H1 (cell line): ENCODE results near the gene SCN3A. TPM values are rescaled to one million over a fixed set of nuclear protein-coding genes. Genes with fewer than 3 reads are reported as not detected.

ENCODE experiments used
- CTCF ChIA-PET: fragments of 300-600 bp; sonication (Branson Sonifier 250); formaldehyde crosslinking; loops from one replicate; lab custom pipeline; 2021; ENCODE audit not compliant: partially characterized antibody; lab: Charles Lee
- POLR2A ChIA-PET: fragments of 300-600 bp; sonication (Branson Sonifier 250); formaldehyde crosslinking; loops from one replicate; lab custom pipeline; 2021; ENCODE audit warnings: inconsistent platforms; ENCODE audit not compliant: partially characterized antibody; lab: Charles Lee
- DNase-seq, 2 experiments: peaks; one replicate each; pipeline versions ENCODE4 v3.0.0 to v3.0.0-alpha.2; 2010 to 2022; ENCODE audit warnings: low spot score in 2 of 2, low read depth in 1 of 2, mixed read lengths in 1 of 2
- FAIRE-seq: peaks from 2 replicates; lab custom pipeline; 2011; peaks lifted over from hg19 to GRCh38; lab: Jason Lieb, UNC
- H2AFZ ChIP-seq: 2 replicates; pipeline ENCODE4 v1.8.1; 2012; ENCODE audit warnings: low read length, inconsistent platforms
- H2AK5ac ChIP-seq: 2 replicates; pipeline ENCODE4 v1.6.1; 2013; ENCODE audit warnings: low read depth, low read length
- H2BK120ac ChIP-seq: replicated peaks from 2 replicates; pipeline ENCODE3; 2013; ENCODE audit warnings: low read depth, low read length, inconsistent platforms
- H2BK12ac ChIP-seq: 2 replicates; pipeline ENCODE4 v1.6.1; 2013; ENCODE audit warnings: low read depth, low read length
- H2BK15ac ChIP-seq: 2 replicates; pipeline ENCODE4 v1.6.1; 2013; ENCODE audit warnings: low read length
- H2BK20ac ChIP-seq: 2 replicates; pipeline ENCODE4 v1.6.1; 2013; ENCODE audit warnings: low read length
- H2BK5ac ChIP-seq: 2 replicates; pipeline ENCODE4 v1.6.1; 2013; ENCODE audit warnings: low read depth, low read length
- H3K14ac ChIP-seq: 2 replicates; pipeline ENCODE4 v1.6.1; 2013; ENCODE audit warnings: inconsistent platforms; ENCODE audit not compliant: insufficient read length
- H3K18ac ChIP-seq: 2 replicates; pipeline ENCODE4 v1.6.1; 2013; ENCODE audit warnings: low read length; ENCODE audit errors: extremely low read depth
- H3K23ac ChIP-seq: 2 replicates; pipeline ENCODE4 v1.6.1; 2013; ENCODE audit warnings: inconsistent platforms; ENCODE audit not compliant: insufficient read length
- H3K23me2 ChIP-seq: 2 replicates; pipeline ENCODE4 v1.6.1; 2013; ENCODE audit warnings: low read depth, low read length
- H3K27ac ChIP-seq: 2 replicates; pipeline ENCODE4 v1.6.1; 2011; ENCODE audit warnings: low read depth, low read length, inconsistent platforms
- H3K27me3 ChIP-seq, 4 experiments: replicated peaks in 1 of 4; 1 replicate in 1 of 4; 2 replicates in 3 of 4; pipeline versions ENCODE4 v1.6.1 to v1.8.1; 2011 to 2013; ENCODE audit warnings: low read length in 3 of 4, mild to moderate bottlenecking in 3 of 4, inconsistent platforms in 2 of 4, mixed read lengths in 2 of 4, moderate library complexity in 1 of 4; ENCODE audit not compliant: control insufficient read depth in 3 of 4, insufficient read depth in 3 of 4; ENCODE audit errors: extremely low read depth in 1 of 4
- H3K36me3 ChIP-seq, 4 experiments: 2 replicates each; pipeline versions ENCODE4 v1.6.1 to v1.8.1; 2011 to 2013; ENCODE audit warnings: mild to moderate bottlenecking in 4 of 4, low read length in 3 of 4, moderate library complexity in 2 of 4, control low read depth in 1 of 4, inconsistent platforms in 1 of 4; ENCODE audit not compliant: insufficient read depth in 4 of 4, control insufficient read depth in 2 of 4
- H3K4ac ChIP-seq: replicated peaks from 2 replicates; pipeline ENCODE3; 2013; ENCODE audit warnings: low read length, low read depth, mixed read lengths, inconsistent platforms; ENCODE audit not compliant: insufficient read length
- H3K4me1 ChIP-seq, 4 experiments: replicated peaks in 1 of 4; 1 replicate in 1 of 4; 2 replicates in 3 of 4; pipeline versions ENCODE4 v1.6.1 to v1.8.1; 2011 to 2013; ENCODE audit warnings: low read length in 3 of 4, inconsistent platforms in 2 of 4, mixed read lengths in 1 of 4; ENCODE audit not compliant: insufficient read depth in 4 of 4, control insufficient read depth in 3 of 4
- H3K4me2 ChIP-seq, 2 experiments: 2 replicates each; pipeline versions ENCODE4 v1.6.1 to v1.8.1; 2011 to 2013; ENCODE audit warnings: low read depth in 2 of 2, low read length in 2 of 2, control low read depth in 1 of 2, inconsistent platforms in 1 of 2, mild to moderate bottlenecking in 1 of 2; ENCODE audit not compliant: insufficient read depth in 1 of 2
- H3K4me3 ChIP-seq, 4 experiments: fragments of 200-600, 300-600 bp in 1 of 4; sonication (generic), shearing (Covaris generic), sonication (Bioruptor Twin) in 1 of 4; 2 replicates each; pipeline versions ENCODE4 v1.5.1 to v1.8.1; 2011 to 2016; ENCODE audit warnings: low read length in 4 of 4, low read depth in 3 of 4, control low read depth in 2 of 4, inconsistent platforms in 2 of 4, mild to moderate bottlenecking in 2 of 4, mixed read lengths in 1 of 4, moderate library complexity in 1 of 4; ENCODE audit not compliant: insufficient read depth in 2 of 4; ENCODE audit errors: extremely low read depth in 1 of 4
- H3K56ac ChIP-seq: replicated peaks from 2 replicates; pipeline ENCODE3; 2013; ENCODE audit warnings: low read depth, mild to moderate bottlenecking, mixed read lengths, low read length, inconsistent platforms; ENCODE audit not compliant: insufficient read length
- H3K79me1 ChIP-seq: 2 replicates; pipeline ENCODE4 v1.6.1; 2013; ENCODE audit warnings: low read depth, low read length, control low read depth
- H3K79me2 ChIP-seq, 2 experiments: 2 replicates each; pipeline versions ENCODE4 v1.6.1 to v1.8.1; 2012 to 2013; ENCODE audit warnings: low read length in 2 of 2, mild to moderate bottlenecking in 2 of 2, inconsistent platforms in 1 of 2; ENCODE audit not compliant: insufficient read depth in 2 of 2, control insufficient read depth in 1 of 2
- H3K9ac ChIP-seq, 4 experiments: replicated peaks in 1 of 4; 1 replicate in 1 of 4; 2 replicates in 3 of 4; pipeline versions ENCODE4 v1.6.1 to v1.8.1; 2011 to 2013; ENCODE audit warnings: low read depth in 3 of 4, low read length in 3 of 4, control low read depth in 2 of 4, mild to moderate bottlenecking in 2 of 4, moderate library complexity in 2 of 4, inconsistent platforms in 1 of 4; ENCODE audit errors: extremely low read depth in 1 of 4
- H3K9me3 ChIP-seq, 2 experiments: 2 replicates each; pipeline versions ENCODE4 v1.6.1 to v1.8.1; 2012 to 2013; ENCODE audit warnings: mild to moderate bottlenecking in 2 of 2, moderate library complexity in 2 of 2, control low read depth in 1 of 2, inconsistent platforms in 1 of 2, low read depth in 1 of 2, low read length in 1 of 2, mixed read lengths in 1 of 2; ENCODE audit not compliant: insufficient read depth in 2 of 2
- H4K20me1 ChIP-seq, 2 experiments: replicated peaks in 1 of 2; 2 replicates each; pipeline versions ENCODE3 to v1.8.1; 2011 to 2013; ENCODE audit warnings: inconsistent platforms in 2 of 2, low read length in 2 of 2, mild to moderate bottlenecking in 1 of 2; ENCODE audit not compliant: insufficient read depth in 2 of 2, control insufficient read depth in 1 of 2
- H4K5ac ChIP-seq: 2 replicates; pipeline ENCODE4 v1.6.1; 2013; ENCODE audit warnings: low read length, low read depth, mixed read lengths, inconsistent platforms; ENCODE audit not compliant: insufficient read length
- H4K8ac ChIP-seq: 2 replicates; pipeline ENCODE4 v1.8.0; 2013; ENCODE audit warnings: mild to moderate bottlenecking, moderate library complexity, low read length, inconsistent platforms; ENCODE audit not compliant: insufficient read depth; ENCODE audit errors: extremely low read depth
- H4K91ac ChIP-seq: replicated peaks from 2 replicates; pipeline ENCODE3; 2013; ENCODE audit warnings: low read length, mixed read lengths, inconsistent platforms; ENCODE audit not compliant: insufficient read length
- ASH2L ChIP-seq: fragments of 200-600, 300-600 bp; sonication (generic); IDR thresholded peaks from one replicate; pipeline ENCODE4 v1.7.1; 2017; ENCODE audit warnings: low read length
- BACH1 ChIP-seq: IDR thresholded peaks from 2 replicates; pipeline ENCODE4 v1.6.1; 2012; ENCODE audit warnings: low read length, improper control_type of control experiment
- EGR1 ChIP-seq: IDR thresholded peaks from 2 replicates; pipeline ENCODE4 v1.6.1; 2011; ENCODE audit warnings: low read depth, low read length, borderline replicate concordance
- EP300 ChIP-seq, 2 experiments: IDR thresholded peaks; 1 replicate in 1 of 2; 2 replicates in 1 of 2; pipeline ENCODE4 v1.6.1; 2011 to 2012; ENCODE audit warnings: low read depth in 2 of 2, low read length in 2 of 2, mild to moderate bottlenecking in 2 of 2, borderline replicate concordance in 1 of 2, inconsistent platforms in 1 of 2, moderate library complexity in 1 of 2
- FOSL1 ChIP-seq: IDR thresholded peaks from 2 replicates; pipeline ENCODE4 v1.6.1; 2011; ENCODE audit warnings: mild to moderate bottlenecking, low read depth, low read length, moderate library complexity; ENCODE audit not compliant: insufficient read depth
- NANOG ChIP-seq: IDR thresholded peaks from 2 replicates; pipeline ENCODE4 v1.6.1; 2011; ENCODE audit warnings: low read length, low read depth, mild to moderate bottlenecking, inconsistent platforms; ENCODE audit not compliant: insufficient read depth, poor library complexity, severe bottlenecking
- RNF2 ChIP-seq: fragments of 200-900, 300-1000 bp; sonication (generic); IDR thresholded peaks from 2 replicates; pipeline ENCODE4 v1.7.1; 2016; ENCODE audit warnings: borderline replicate concordance, low read depth, mild to moderate bottlenecking, antibody characterized with exemption, low read length; ENCODE audit not compliant: poor library complexity, severe bottlenecking; ENCODE audit errors: missing control alignments
- SP2 ChIP-seq: IDR thresholded peaks from 2 replicates; pipeline ENCODE4 v1.6.1; 2012; ENCODE audit warnings: mild to moderate bottlenecking, low read length, inconsistent platforms
- TAF1 ChIP-seq: IDR thresholded peaks from 2 replicates; pipeline ENCODE4 v1.6.1; 2011; ENCODE audit warnings: mild to moderate bottlenecking, low read depth, low read length
- TAF7 ChIP-seq: optimal IDR thresholded peaks from 2 replicates; pipeline ENCODE3; 2011; ENCODE audit warnings: low read depth, mild to moderate bottlenecking, inconsistent platforms, low read length, moderate library complexity, borderline replicate concordance
- WGBS, 2 experiments: shearing (Covaris generic) in 1 of 2; methylation state at CpG; one replicate each; pipeline versions ENCODE4 v1.1.6 to v1.1.7; 2013 to 2015; ENCODE audit warnings: low lambda C conversion rate in 2 of 2, mixed read lengths in 2 of 2, inconsistent platforms in 1 of 2, low coverage in 1 of 2, missing lambda C conversion rate in 1 of 2; ENCODE audit not compliant: insufficient replicate concordance in 2 of 2, insufficient coverage in 1 of 2, insufficient read length in 1 of 2; ENCODE audit errors: extremely low coverage in 1 of 2, missing lambda C conversion rate in 1 of 2; 5-methylcytosine and 5-hydroxymethylcytosine counted together
- polyA plus RNA-seq, 7 experiments: library from polyadenylated mRNA; depleted of rRNA in 3 of 7; stranded (reverse) in 5 of 7; unstranded in 2 of 7; fragments of >200 nt in 5 of 7; fragments of 200-250 nt in 2 of 7; gene quantifications; 1 replicate in 5 of 7; 2 replicates in 1 of 7; 4 replicates in 1 of 7; pipeline versions ENCODE4 v1.2.1 to v1.2.3, GENCODE V29; 2011 to 2013; ENCODE audit warnings: missing spikeins in 2 of 7, mixed read lengths in 2 of 7
- total RNA-seq: library from RNA; stranded (reverse); fragmentation: NEBNext Ultra II Directional; extraction: Animal tissue kit (Norgen Biotek cat#: 25700); gene quantifications from 2 replicates; pipeline ENCODE4 v1.2.1, GENCODE V29; 2021
- TF ChIP-seq, protein P1 (sequence below): IDR thresholded peaks from 2 replicates; pipeline ENCODE4 v1.6.1; 2011; ENCODE audit warnings: low read length, improper control_type of control experiment

The SCN3A gene
- total and polyA plus RNA-seq, 2 of the 8 experiments (the other 6 are each of a cell fraction or from before 2014, with no cell fraction given): 0.02 TPM; not detected in 1

DNA sequence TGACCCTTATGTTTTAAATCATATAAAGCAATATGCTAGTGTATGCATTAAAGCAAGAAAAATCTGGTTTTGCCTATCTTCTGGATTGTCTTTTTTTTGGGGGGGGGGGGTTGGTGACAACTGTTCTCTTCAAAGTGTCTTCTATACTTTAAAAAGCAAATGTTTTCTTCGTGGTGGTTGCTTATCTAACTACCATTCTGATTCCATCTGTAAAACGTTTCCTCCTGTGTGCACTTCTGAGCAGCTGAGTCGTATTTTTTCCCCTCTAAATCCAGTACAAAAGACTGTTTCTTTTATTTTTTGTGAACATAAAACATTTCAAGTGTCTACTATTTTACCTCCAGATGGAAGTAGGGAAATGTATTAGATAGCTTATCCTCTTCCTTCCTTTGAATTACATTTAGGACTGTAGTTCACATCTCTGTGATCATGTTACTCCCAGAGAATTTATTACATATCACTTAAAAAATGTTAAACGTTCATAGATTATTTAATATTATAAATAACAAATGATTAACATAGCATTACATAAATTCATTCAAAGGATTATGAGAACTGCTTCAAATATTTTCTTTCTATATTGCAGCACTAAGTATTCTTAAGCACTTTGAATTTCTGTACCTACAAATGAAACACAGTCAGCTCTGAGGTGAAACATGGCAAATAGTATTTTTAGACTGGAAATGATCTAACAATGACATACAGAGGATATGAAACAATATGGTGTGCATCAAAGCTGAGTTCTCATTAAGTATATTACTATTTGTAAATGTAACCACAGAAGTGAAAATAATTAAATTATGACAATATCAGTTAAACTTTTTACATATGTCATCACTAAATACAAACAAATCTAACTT, 56.4 kb downstream of the SCN3A start:
- H2AFZ ChIP-seq: no peak overlapping the region
- H3K27ac ChIP-seq: no peak overlapping the region
- H4K20me1 ChIP-seq: no peaks in the 10 kb centered on the region
- DNase-seq (no peak), FAIRE-seq (no peak)
- H3K4ac ChIP-seq: no peak overlapping the region
- no peak overlapping the region for H2AK5ac ChIP-seq
- H4K5ac ChIP-seq: no peak overlapping the region
- no peak overlapping the region for H3K4me2 ChIP-seq
- H3K36me3 ChIP-seq: no peaks in the 10 kb centered on the region
- no peak overlapping the region for H3K9ac ChIP-seq
- no peak overlapping the region for H4K91ac ChIP-seq
- H3K79me1 ChIP-seq: no peaks in the 10 kb centered on the region
- no peak overlapping the region for H3K14ac ChIP-seq
- no peak overlapping the region for H3K23ac ChIP-seq
- POLR2A ChIA-PET: no interaction called here
- H3K56ac ChIP-seq: no peak overlapping the region
- no peak overlapping the region for H2BK20ac ChIP-seq
- H3K9me3 ChIP-seq: no peaks in the 10 kb centered on the region
- 60% methylated on average over 4 of the region's 4 CpGs; no CpG with 5 or more reads in 1 of the 2 experiments for WGBS, 2 experiments
- no peaks in the 10 kb centered on the region for H3K23me2 ChIP-seq
- no peaks in the 10 kb centered on the region for H3K27me3 ChIP-seq
- no peaks in the 10 kb centered on the region for H3K79me2 ChIP-seq
- no peak overlapping the region for H2BK15ac ChIP-seq
- H3K4me1 ChIP-seq: no peaks in the 10 kb centered on the region
- no peak overlapping the region for H3K4me3 ChIP-seq
- no peak overlapping the region for H2BK12ac ChIP-seq
- H4K8ac ChIP-seq: no peak overlapping the region
- H2BK120ac ChIP-seq: no peak overlapping the region
- H2BK5ac ChIP-seq: no peak overlapping the region
- CTCF ChIA-PET: interaction anchor here (0.6 to 1.2 kb wide), 3 partner anchors 129 to 1034 kb away, joined by 3 read pairs; no protein-coding TSS in a partner anchor
- no peak overlapping the region for H3K18ac ChIP-seq
- TF ChIP-seq, protein P1, sequence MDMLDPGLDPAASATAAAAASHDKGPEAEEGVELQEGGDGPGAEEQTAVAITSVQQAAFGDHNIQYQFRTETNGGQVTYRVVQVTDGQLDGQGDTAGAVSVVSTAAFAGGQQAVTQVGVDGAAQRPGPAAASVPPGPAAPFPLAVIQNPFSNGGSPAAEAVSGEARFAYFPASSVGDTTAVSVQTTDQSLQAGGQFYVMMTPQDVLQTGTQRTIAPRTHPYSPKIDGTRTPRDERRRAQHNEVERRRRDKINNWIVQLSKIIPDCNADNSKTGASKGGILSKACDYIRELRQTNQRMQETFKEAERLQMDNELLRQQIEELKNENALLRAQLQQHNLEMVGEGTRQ: no peak
- no peak for TF ChIP-seq BACH1
- no peak for TF ChIP-seq TAF7
- TF ChIP-seq TAF1: no peak
- TF ChIP-seq SP2: no peak
- no peak for TF ChIP-seq NANOG
- TF ChIP-seq ASH2L: no peak
- no peak for TF ChIP-seq EGR1
- TF ChIP-seq RNF2: no peak
- no peak for TF ChIP-seq EP300 (IDR thresholded peaks at IDR 0.05; ENCODE audit: borderline replicate concordance in 1 of 2, low read depth in 2 of 2, low read length in 2 of 2)
- no peak for TF ChIP-seq FOSL1
